Stimulated activated CD4-positive, alpha-beta T cell treated with anti-CD3 and anti-CD28 coated beads, Interleukin-2, amount 100 ng/mL, for 24 hours (primary cell): ENCODE measurements around the gene RAB2B.

Experiments
- DNase-seq, 2 donors: peaks; one replicate each; pipeline ENCODE4 v3.0.0-alpha.2; 2020

RAB2B gene

GRCh38 chr14:21476925-21477681, at the start of gene RAB2B, which contains the start of gene TOX4:
RAB2B (minus strand) TSS chr14:21476959; CDS start chr14:21476872, 87 bp downstream.
TOX4 (plus strand) TSS chr14:21477195; CDS start chr14:21477279, 84 bp downstream.
- DNase-seq, result peak; percentile 89 to 93

GRCh38 chr14:21525962-21526671, 49.4 kb upstream of the RAB2B start, which contains the start of gene SALL2:
SALL2 (minus strand) TSS chr14:21526346; CDS start chr14:21526127, 219 bp downstream.
- DNase-seq, result peak; percentile 71 to 81

- no peak for DNase-seq
These were observed 48.8 kb upstream of the RAB2B start for GRCh38 chr14:21525571-21525961.

GRCh38 chr14:21524575-21525490, 48.1 kb upstream of the RAB2B start:
- DNase-seq, result no peak

GRCh38 chr14:21523203-21523602, 46.4 kb upstream of the RAB2B start:
- no peak for DNase-seq

- DNase-seq, result no peak
These were observed 44.7 kb upstream of the RAB2B start for GRCh38 chr14:21521501-21521900.

GRCh38 chr14:21520767-21521166, 44.0 kb upstream of the RAB2B start:
- no peak for DNase-seq

GRCh38 chr14:21518725-21519124, 42.0 kb upstream of the RAB2B start:
- no peak for DNase-seq

- DNase-seq, result no peak
These were observed 37.6 kb upstream of the RAB2B start for GRCh38 chr14:21514341-21514740.

- peak; percentile 89 to 93 for DNase-seq
These were observed 34.2 kb upstream of the RAB2B start, which contains the start of gene METTL3 for GRCh38 chr14:21510735-21511657. METTL3 (minus strand) TSS chr14:21511340; CDS start chr14:21511223, 117 bp downstream.

GRCh38 chr14:21509432-21510143, 32.8 kb upstream of the RAB2B start:
- no peak for DNase-seq

- no peak for DNase-seq
These were observed 29.8 kb upstream of the RAB2B start for GRCh38 chr14:21506557-21506956.

GRCh38 chr14:21505012-21505553, 28.3 kb upstream of the RAB2B start:
- peak; percentile 30 to 34 for DNase-seq

GRCh38 chr14:21503376-21503775, 26.6 kb upstream of the RAB2B start:
- no peak for DNase-seq

GRCh38 chr14:21501568-21501967, 24.8 kb upstream of the RAB2B start:
- DNase-seq, result no peak

GRCh38 chr14:21498540-21499526, 22.1 kb upstream of the RAB2B start:
- no peak for DNase-seq

GRCh38 chr14:21496453-21496852, 19.7 kb upstream of the RAB2B start:
- no peak for DNase-seq

GRCh38 chr14:21494902-21495762, 18.4 kb upstream of the RAB2B start:
- no peak for DNase-seq
